Smooth muscle cell (in vitro differentiated cells): ENCODE measurements around the gene BANF2. TPM values are rescaled to one million over a fixed set of nuclear protein-coding genes. Genes with fewer than 3 reads are reported as not detected.

ENCODE experiments used
- DNase-seq: peaks from one replicate; lab custom pipeline; 2025; ENCODE audit not compliant: unreplicated experiment; lab: John Stamatoyannopoulos, UW
- H2AFZ ChIP-seq: fragments of 200-600 bp; sonication (generic); 2 replicates; pipeline ENCODE4 v1.6.0; 2016; ENCODE audit warnings: antibody characterized with exemption, low read depth, mild to moderate bottlenecking
- H3F3A ChIP-seq: fragments of 200-600 bp; sonication (generic); 2 replicates; pipeline ENCODE4 v1.6.0; 2017; ENCODE audit warnings: antibody characterized with exemption, low read depth
- H3K27ac ChIP-seq: fragments of 200-600 bp; sonication (generic); 2 replicates; pipeline ENCODE4 v1.5.1; 2016; ENCODE audit warnings: low read depth, mild to moderate bottlenecking
- H3K27me3 ChIP-seq: fragments of 200-600 bp; sonication (generic); 2 replicates; pipeline ENCODE4 v1.6.1; 2016; ENCODE audit warnings: low read depth, mild to moderate bottlenecking
- H3K36me3 ChIP-seq: fragments of 200-600 bp; sonication (generic); 2 replicates; pipeline ENCODE4 v1.5.1; 2016; ENCODE audit warnings: low read depth
- H3K4me1 ChIP-seq: fragments of 200-600 bp; sonication (generic); 2 replicates; pipeline ENCODE4 v1.5.1; 2016; ENCODE audit warnings: low read depth
- H3K4me2 ChIP-seq: fragments of 200-600 bp; sonication (generic); 2 replicates; pipeline ENCODE4 v1.6.0; 2016; ENCODE audit warnings: mild to moderate bottlenecking
- H3K4me3 ChIP-seq: fragments of 200-600 bp; sonication (generic); 2 replicates; pipeline ENCODE4 v1.5.1; 2016; ENCODE audit warnings: mild to moderate bottlenecking
- H3K79me2 ChIP-seq: fragments of 200-600 bp; sonication (generic); 2 replicates; pipeline ENCODE4 v1.6.0; 2016; ENCODE audit warnings: low read depth, mild to moderate bottlenecking
- H3K9ac ChIP-seq: fragments of 200-600 bp; sonication (generic); 2 replicates; pipeline ENCODE4 v1.6.0; 2016; ENCODE audit warnings: low read depth
- H3K9me3 ChIP-seq: fragments of 200-600 bp; sonication (generic); replicated peaks from 2 replicates; pipeline ENCODE4 v1.5.1; 2016; ENCODE audit warnings: low read depth
- H4K20me1 ChIP-seq: fragments of 200-600 bp; sonication (generic); 2 replicates; pipeline ENCODE4 v1.6.0; 2016; ENCODE audit warnings: low read depth
- CTCF ChIP-seq: fragments of 200-600 bp; sonication (generic); IDR thresholded peaks from 2 replicates; pipeline ENCODE4 v1.5.1; 2017; ENCODE audit warnings: borderline replicate concordance, mild to moderate bottlenecking, antibody characterized with exemption; ENCODE audit not compliant: insufficient read depth, poor library complexity, severe bottlenecking
- WGBS: methylation state at CpG from one replicate; pipeline ENCODE4 v1.1.7; 2016; ENCODE audit warnings: low lambda C conversion rate; 5-methylcytosine and 5-hydroxymethylcytosine counted together
- polyA plus RNA-seq: library from polyadenylated mRNA; unstranded; fragments of >200 nt; fragmentation: Nextera tagmentation; extraction: Ambion mirVana; gene quantifications from 2 replicates; pipeline ENCODE4 v1.2.1, GENCODE V29; 2016
- total RNA-seq: library from RNA; depleted of rRNA; stranded (reverse); fragments of >200 nt; gene quantifications from 2 replicates; pipeline ENCODE4 v1.2.3, GENCODE V29; 2014

BANF2 gene
- total and polyA plus RNA-seq, 2 experiments from 2014 or later, result not detected

- Histone ChIP-seq H4K20me1 (no peaks in the 10 kb centered on the region), H3K9ac (no peak overlapping the region), H3K9me3 (no peaks in the 10 kb centered on the region), H3K4me3 (no peak overlapping the region), H3K79me2 (no peaks in the 10 kb centered on the region), H3K4me2 (peak overlapping the region; percentile 54), H2AFZ (peak overlapping the region; percentile 24), H3K4me1 (peaks cover 3% of the 10 kb centered on the region), H3F3A (no peaks in the 10 kb centered on the region), H3K36me3 (no peaks in the 10 kb centered on the region), H3K27ac (peak overlapping the region; percentile 62), H3K27me3 (no peaks in the 10 kb centered on the region)
- 8% methylated on average over 9 of the region's 9 CpGs for WGBS
- no peak for DNase-seq
- TF ChIP-seq CTCF, result no peak
Observed at GRCh38 chr20:17735206-17735804, 35.5 kb downstream of the BANF2 start.

- 96% methylated on average over 4 of the region's 4 CpGs for WGBS
- H3K9ac ChIP-seq, result no peak overlapping the region
- peaks cover 3% of the 10 kb centered on the region for H3K4me1 ChIP-seq
- TF ChIP-seq CTCF, result no peak
- H3K36me3 ChIP-seq, result no peaks in the 10 kb centered on the region
- H3K79me2 ChIP-seq, result no peaks in the 10 kb centered on the region
- peak overlapping the region; percentile 62 for H3K27ac ChIP-seq
- DNase-seq, result no peak
- no peaks in the 10 kb centered on the region for H3F3A ChIP-seq
- no peak overlapping the region for H3K4me2 ChIP-seq
- H3K4me3 ChIP-seq, result no peak overlapping the region
- no peaks in the 10 kb centered on the region for H3K27me3 ChIP-seq
- H4K20me1 ChIP-seq, result no peaks in the 10 kb centered on the region
- H2AFZ ChIP-seq, result peak overlapping the region; percentile 24
- no peaks in the 10 kb centered on the region for H3K9me3 ChIP-seq
Observed at GRCh38 chr20:17735959-17736621, 36.3 kb downstream of the BANF2 start.

- H3K4me1 ChIP-seq, result peaks cover 3% of the 10 kb centered on the region
- no peak for DNase-seq
- TF ChIP-seq CTCF, result no peak
- H3K9ac ChIP-seq, result no peak overlapping the region
- no peaks in the 10 kb centered on the region for H3F3A ChIP-seq
- H3K4me3 ChIP-seq, result no peak overlapping the region
- H3K27ac ChIP-seq, result no peak overlapping the region
- H3K36me3 ChIP-seq, result no peaks in the 10 kb centered on the region
- no peaks in the 10 kb centered on the region for H3K27me3 ChIP-seq
- H3K79me2 ChIP-seq, result no peaks in the 10 kb centered on the region
- no peak overlapping the region for H3K4me2 ChIP-seq
- 61% methylated on average over 3 of the region's 3 CpGs for WGBS
- H4K20me1 ChIP-seq, result no peaks in the 10 kb centered on the region
- H2AFZ ChIP-seq, result no peak overlapping the region
- no peaks in the 10 kb centered on the region for H3K9me3 ChIP-seq
Observed at GRCh38 chr20:17738154-17738553, 38.4 kb downstream of the BANF2 start.

- DNase-seq, result no peak
- WGBS, result 96% methylated on average over 5 of the region's 5 CpGs
- no peak overlapping the region for H3K27ac ChIP-seq
- no peak overlapping the region for H2AFZ ChIP-seq
- H3F3A ChIP-seq, result no peaks in the 10 kb centered on the region
- H3K79me2 ChIP-seq, result no peaks in the 10 kb centered on the region
- no peak overlapping the region for H3K9ac ChIP-seq
- H3K36me3 ChIP-seq, result no peaks in the 10 kb centered on the region
- H4K20me1 ChIP-seq, result no peaks in the 10 kb centered on the region
- no peaks in the 10 kb centered on the region for H3K27me3 ChIP-seq
- H3K9me3 ChIP-seq, result no peaks in the 10 kb centered on the region
- H3K4me3 ChIP-seq, result no peak overlapping the region
- no peaks in the 10 kb centered on the region for H3K4me1 ChIP-seq
- TF ChIP-seq CTCF, result no peak
- H3K4me2 ChIP-seq, result no peak overlapping the region
Observed at GRCh38 chr20:17741220-17741619, 41.5 kb downstream of the BANF2 start.
